HG03139 (cell line): ENCODE results near the gene DNAL4.

Experiments
- ATAC-seq: cut with Tn5 transposase; IDR thresholded peaks from one replicate; pipeline ENCODE4 v1.9.1; 2021; ENCODE audit not compliant: unreplicated experiment

The DNAL4 gene

DNA sequence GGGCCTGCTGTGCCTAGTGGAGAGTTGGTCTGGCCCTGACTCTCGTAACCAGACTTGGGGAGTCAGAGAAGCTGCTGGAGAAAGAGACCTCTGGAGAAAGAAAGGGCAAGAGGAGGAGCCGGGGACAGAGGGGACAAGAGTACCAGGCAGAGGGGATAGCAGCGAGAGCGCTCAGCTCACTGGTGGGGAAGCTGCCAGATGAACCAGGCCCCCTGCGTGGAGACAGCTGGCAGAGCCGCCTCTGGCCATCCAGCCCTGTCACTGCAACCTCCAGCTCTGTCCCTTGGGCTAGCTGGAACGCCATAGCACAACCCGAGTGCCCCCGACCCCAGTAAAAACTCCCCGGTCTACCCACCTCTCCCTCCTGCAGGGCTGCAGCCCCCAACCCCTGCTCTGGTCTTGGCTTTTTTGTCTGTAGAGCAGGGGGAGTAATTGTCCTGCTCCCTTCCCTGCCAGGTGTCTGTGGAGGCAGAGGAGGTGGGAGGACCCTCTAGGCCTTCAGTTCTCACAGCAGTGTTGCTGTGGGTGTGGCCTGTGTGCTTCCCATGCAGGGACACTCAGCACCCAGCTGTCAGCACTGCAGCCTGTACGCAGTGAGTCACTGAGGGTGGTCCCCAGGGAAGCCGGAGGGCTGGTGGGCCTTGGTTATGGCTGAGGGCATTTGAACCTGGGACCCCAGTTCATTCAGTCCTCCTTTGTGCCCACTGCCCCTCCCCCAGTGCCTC is 33.3 kb downstream of the DNAL4 start:
- no peak for ATAC-seq

DNA sequence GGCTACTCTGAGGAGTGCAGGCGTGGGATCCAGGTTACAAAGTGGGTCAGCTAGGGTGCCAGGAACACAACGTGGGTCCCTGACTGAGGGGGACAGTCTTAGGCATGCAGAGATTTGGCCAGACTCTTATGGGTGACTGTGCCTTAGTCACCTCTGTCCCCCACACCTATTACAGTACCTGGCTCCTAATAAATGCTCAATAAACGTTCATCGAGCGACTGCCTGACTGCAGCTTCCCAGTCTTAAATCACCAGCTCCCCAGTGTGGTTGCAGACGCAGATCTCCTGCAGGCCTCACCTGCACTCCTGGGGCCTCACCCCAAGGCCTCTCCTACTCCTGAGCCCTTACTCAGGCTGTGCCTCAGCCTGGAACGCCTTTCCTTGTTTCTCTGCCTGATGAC is 34.9 kb downstream of the DNAL4 start:
- ATAC-seq: no peak

GRCh38 chr22:38758276-38758945 is 35.5 kb downstream of the DNAL4 start:
- no peak for ATAC-seq

DNA sequence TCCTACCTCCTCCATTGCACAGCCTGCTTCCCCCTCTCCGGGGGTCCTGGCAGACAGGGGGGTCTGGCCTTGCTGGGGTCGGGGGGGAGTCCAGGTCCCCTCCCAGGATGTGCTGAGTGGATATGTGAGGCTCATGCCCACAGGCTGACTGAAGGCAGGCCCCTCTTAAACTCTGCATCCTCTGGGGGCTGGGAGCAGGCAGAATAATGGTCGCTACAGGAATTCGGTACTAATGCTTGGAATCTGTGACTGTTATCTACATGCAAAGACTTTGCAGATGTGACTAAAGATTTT is 36.5 kb downstream of the DNAL4 start:
- no peak for ATAC-seq

- no peak for ATAC-seq
Observed at GRCh38 chr22:38756711-38757463, 37.1 kb downstream of the DNAL4 start.

GRCh38 chr22:38755911-38756532 is 37.9 kb downstream of the DNAL4 start, which contains the start of gene SUN2:
SUN2 (minus strand) TSS chr22:38755998; CDS start chr22:38752628, 3,370 bp downstream.
- ATAC-seq: peak; percentile 51

DNA sequence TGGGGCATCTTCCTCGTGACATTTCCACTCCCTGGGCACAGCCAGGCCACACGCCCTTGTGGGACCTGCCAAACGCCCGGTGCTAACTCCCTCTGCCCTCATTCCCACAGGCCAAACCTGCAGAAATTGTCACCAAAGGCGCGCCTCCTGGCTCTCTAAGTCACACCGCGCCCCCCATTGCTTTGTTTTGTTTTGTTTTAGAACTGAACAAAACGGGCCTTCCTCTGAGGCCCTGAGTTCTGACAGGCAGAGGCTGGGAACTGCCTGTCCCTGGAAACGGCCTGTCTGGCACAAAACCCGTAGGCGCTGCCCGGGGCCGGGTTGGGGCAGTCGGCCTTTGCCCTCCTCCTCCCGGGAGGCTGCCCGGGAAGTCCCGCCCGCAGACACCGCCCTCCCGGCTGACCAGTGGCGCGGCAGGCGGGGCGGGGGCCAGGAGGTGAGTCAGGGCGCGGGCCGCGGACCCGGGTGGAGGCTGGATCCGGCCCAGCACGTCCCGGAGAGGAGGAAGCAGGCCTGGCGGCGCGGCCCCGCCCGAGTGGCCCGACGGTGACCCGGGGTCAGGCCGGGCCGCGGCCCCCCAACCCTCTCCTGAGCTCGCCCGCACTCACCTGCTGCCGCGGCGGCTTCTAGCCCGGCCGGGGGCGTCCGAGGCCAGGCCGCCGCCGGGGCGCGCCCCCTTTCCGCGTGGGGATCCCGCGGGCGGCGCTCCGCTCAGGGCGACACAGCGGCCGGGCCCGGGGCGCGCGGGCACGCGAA is 38.6 kb downstream of the DNAL4 start:
- peak; percentile 23 for ATAC-seq

DNA sequence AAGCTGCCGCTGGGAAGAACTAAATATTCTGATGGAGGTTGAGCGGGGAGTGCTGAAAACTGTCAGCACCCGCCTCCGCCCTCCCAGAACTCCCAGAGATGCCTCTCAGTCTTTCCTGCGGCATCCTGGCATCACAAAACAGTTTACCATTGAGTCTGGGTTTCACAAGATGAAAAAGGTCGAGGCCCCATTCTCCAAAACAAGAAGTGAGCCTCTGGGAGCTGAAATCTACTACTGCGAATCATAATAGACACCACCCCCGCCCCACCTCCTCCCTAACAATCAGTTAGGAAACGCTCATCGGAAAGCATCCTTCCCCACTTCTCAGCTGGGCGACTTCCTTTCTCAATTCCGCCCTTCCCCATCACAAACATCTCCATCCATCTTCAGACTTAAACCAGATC is 39.2 kb downstream of the DNAL4 start:
- ATAC-seq: no peak

- ATAC-seq: no peak
Observed at GRCh38 chr22:38753948-38754750, 39.8 kb downstream of the DNAL4 start.

DNA sequence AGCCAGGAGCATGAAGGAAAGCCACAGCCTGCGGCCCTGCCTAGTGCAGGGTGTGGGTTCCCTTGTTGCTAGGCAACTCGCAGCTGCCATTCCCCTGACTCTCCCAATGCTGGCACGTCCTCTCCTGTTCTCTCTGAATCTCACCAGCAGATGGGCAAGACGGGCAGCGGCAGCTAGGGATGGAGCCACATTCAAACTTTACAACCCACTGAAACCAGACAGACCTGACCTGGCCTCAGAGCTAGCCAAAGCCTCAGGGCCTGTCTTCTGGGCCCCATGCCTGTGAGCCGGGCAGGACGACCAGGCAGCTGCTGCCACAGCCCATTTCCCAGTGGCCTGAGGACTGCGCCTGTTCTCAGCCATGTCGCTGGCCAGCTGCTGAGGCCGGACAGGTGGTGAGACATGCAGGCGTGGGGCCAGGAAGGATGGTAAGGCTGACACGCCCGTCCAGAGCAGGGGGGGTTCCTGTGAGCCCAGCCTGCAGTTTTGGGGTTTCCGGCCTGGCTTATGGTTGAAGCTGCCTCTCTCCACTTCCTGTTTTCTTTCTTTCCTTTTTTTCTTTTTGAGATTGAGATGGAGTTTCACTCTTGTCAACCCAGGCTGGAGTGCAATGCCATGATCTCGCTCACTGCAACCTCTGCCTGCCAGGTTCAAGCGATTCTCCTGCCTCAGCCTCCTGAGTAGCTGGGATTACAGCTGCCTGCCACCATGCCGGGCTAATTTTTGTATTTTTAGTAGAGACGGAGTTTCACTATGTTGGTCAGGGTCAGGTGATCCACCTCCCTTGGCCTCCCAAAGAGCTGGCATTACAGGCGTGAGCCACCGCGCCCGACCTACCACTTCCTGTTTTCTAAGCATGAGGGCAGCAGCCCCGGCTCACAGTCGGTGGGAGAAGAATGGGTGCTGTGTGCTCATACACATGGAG is 42.3 kb downstream of the DNAL4 start:
- ATAC-seq: peak; percentile 38

- no peak for ATAC-seq
Observed at GRCh38 chr22:38751066-38751421, 42.9 kb downstream of the DNAL4 start.

- no peak for ATAC-seq
Observed at GRCh38 chr22:38750638-38751037, 43.3 kb downstream of the DNAL4 start.

DNA sequence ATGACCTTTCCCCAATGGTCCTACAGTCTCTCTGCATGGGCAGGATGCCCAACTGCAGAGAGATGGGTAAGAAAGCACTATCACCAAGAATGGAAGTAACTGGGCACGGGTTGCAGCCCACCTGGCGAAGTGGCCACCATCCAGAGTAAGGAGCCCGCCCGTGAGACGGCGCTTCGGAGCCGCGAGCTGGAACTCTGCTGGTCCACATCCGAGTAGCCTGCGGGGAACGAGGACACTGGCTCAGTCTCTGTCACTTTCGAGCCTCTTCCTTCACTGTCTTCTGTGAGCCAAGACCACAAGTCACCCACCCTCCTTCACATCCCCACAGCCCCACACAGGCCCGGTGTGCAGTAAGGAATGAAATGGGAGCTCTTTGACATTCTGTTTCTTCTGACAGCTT is 43.8 kb downstream of the DNAL4 start:
- no peak for ATAC-seq

DNA sequence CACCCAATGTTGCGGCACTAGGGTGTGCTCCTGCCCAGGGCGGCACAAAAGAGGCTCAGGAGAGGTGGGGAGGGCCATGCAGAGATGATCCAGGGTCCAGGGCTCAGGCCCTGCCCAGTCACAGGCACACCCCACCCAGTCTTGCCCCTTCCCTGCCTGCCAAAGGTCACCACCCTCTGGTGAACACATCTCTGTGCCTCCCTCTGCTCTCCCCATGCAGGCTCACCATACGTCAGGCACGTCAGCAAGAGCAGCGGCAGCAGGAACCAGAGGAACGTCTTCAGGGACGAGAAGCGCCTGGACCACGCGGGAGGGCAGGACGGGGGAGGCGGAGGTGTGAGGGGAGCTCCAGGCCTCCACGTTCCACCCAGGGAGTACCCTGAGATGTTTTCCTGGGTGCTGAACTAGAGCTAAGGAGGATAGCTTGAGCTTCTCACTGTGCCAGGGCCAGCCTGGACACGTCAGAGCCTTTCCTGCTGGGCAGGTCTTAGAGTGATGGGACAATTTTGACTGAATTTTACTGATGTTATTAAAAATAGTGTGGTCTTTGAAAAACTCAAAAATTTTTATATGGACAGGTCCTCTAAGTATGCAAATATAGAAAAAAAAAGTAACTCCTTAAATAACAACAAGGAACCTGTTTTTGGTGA is 45.3 kb downstream of the DNAL4 start:
- ATAC-seq: no peak

- ATAC-seq: no peak
Observed at GRCh38 chr22:38745676-38746460, 48.1 kb downstream of the DNAL4 start.

GRCh38 chr22:38744981-38745380 is 49.0 kb downstream of the DNAL4 start:
- no peak for ATAC-seq

GRCh38 chr22:38742176-38742942 is 51.6 kb downstream of the DNAL4 start:
- ATAC-seq: no peak
